ENCODE data around the gene AATF.

DNA sequence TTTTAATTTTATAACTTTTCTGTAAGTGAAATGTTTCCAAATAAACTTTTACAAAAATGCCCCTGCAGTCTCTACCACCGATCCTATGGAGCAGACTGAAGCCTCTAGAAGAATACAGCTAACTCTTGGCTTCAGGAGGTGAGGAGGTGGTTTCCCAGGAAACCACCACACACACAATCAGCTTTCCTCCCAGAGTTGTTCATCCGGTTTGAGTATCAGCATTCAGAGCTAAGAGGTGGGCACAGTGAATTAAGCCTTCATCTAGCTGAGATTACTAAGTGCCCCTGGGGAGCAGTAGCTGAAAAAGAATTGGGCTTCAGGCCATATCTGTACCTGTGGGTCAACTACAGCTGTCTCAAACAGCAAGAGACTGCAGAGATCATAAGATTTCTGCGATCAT lies 139.7 kb downstream of the AATF start:
- TF ChIP-seq GATA2 (IDR thresholded peaks at IDR 0.05; ENCODE audit: low read depth, low read length) = no peak
- TF ChIP-seq GATA3 (IDR thresholded peaks at IDR 0.05; ENCODE audit: low read depth, low read length) = no peak

Measured in SH-SY5Y (cell line).